Activated naive CD4-positive, alpha-beta T cell treated with anti-CD3 and anti-CD28 coated beads for 36 hours (primary cell): Measurements from ENCODE around the gene B3GALT4. TPM values are rescaled to one million over a fixed set of nuclear protein-coding genes. Genes with fewer than 3 reads are reported as not detected.

Source experiments
- CTCF ChIA-PET: fragments of 350-600 bp; sonication (Branson Sonifier 250); formaldehyde crosslinking; loops from one replicate; lab custom pipeline; 2021; ENCODE audit warnings: antibody characterized with exemption; lab: Charles Lee
- DNase-seq: peaks from one replicate; pipeline ENCODE4 v3.0.0-alpha.2; 2020
- H3K27ac Mint-ChIP-seq: one replicate; pipeline ENCODE4 v1.8.0; 2021; ENCODE audit warnings: mild to moderate bottlenecking, mixed read lengths
- H3K27me3 Mint-ChIP-seq: one replicate; pipeline ENCODE4 v1.8.0; 2021; ENCODE audit warnings: low read depth, mixed read lengths
- H3K36me3 Mint-ChIP-seq: one replicate; pipeline ENCODE4 v1.8.0; 2021; ENCODE audit warnings: low read depth, mixed read lengths
- H3K4me1 Mint-ChIP-seq: one replicate; pipeline ENCODE4 v1.8.0; 2021; ENCODE audit warnings: low read depth, mixed read lengths
- H3K4me3 Mint-ChIP-seq: one replicate; pipeline ENCODE4 v1.8.0; 2021; ENCODE audit warnings: mild to moderate bottlenecking, moderate library complexity, mixed read lengths
- H3K9me3 Mint-ChIP-seq: one replicate; pipeline ENCODE4 v1.8.0; 2021; ENCODE audit warnings: mixed read lengths
- intact Hi-C: fragments of 100-400 bp; cut with micrococcal nuclease; formaldehyde crosslinking; loops from one replicate; pipeline ENCODE4 v1.15.1; 2023
- total RNA-seq, 2 experiments: library from RNA; stranded (reverse); gene quantifications; one replicate each; pipeline ENCODE4 v1.2.3, GENCODE V29; 2021

The B3GALT4 gene
- 1 to 10 TPM; 4.4 TPM for total RNA-seq

- Mint-ChIP-seq H3K36me3 (peaks cover 51% of the 10 kb centered on the region), H3K9me3 (no peaks in the 10 kb centered on the region), H3K27me3 (no peaks in the 10 kb centered on the region), H3K4me3 (peak within 1 kb of the TSS; percentile 99), H3K4me1 (peaks cover 45% of the 10 kb centered on the region), H3K27ac (peak within 1 kb of the TSS; percentile 94)
- DNase-seq: peak; percentile 73
- intact Hi-C loops: loop anchor here (1.0 to 10.0 kb wide), 2 partner anchors 22 to 298 kb away; no protein-coding TSS in a partner anchor
- CTCF ChIA-PET: interaction anchor here (0.7 to 3.0 kb wide), 12 partner anchors 10 to 431 kb away, joined by 3 to 21 read pairs (median 4); partner anchors contain the start of genes PFDN6, WDR46 and ZBTB9
Observed at GRCh38 chr6:33276864-33277662, at the start of gene B3GALT4. B3GALT4 (plus strand) TSS chr6:33277123; CDS start chr6:33277420, 297 bp downstream.

GRCh38 chr6:33235221-33235634, 41.7 kb upstream of the B3GALT4 start:
- no peaks in the 10 kb centered on the region for H3K9me3 Mint-ChIP-seq
- no peak overlapping the region for H3K4me3 Mint-ChIP-seq
- H3K27me3 Mint-ChIP-seq: peaks cover 12% of the 10 kb centered on the region
- H3K36me3 Mint-ChIP-seq: no peaks in the 10 kb centered on the region
- H3K27ac Mint-ChIP-seq: no peak overlapping the region
- intact Hi-C loops: no loop called here
- CTCF ChIA-PET: no interaction called here
- no peaks in the 10 kb centered on the region for H3K4me1 Mint-ChIP-seq
- no peak for DNase-seq

DNA sequence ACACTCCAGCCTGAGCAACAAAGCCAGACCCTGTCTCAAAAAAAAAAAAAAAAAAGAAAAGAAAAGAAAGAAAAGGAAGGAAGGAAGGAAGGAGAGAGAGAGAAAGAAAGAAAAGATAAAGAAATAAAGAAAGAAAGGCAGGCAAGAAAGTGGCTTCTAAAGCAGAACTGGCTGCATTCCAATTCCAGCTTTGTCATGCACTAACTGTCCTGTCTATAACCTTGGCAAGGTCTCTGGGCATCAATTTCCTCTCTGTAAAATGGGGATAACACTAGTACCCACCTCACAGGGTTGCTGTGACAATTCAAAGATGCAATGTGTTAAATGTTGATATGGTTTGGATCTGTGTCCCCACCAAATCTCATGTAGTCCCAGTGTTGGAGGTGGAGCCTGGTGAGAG, 40.6 kb upstream of the B3GALT4 start:
- no peak overlapping the region for H3K27ac Mint-ChIP-seq
- peaks cover 2% of the 10 kb centered on the region for H3K4me1 Mint-ChIP-seq
- H3K27me3 Mint-ChIP-seq: peaks cover 12% of the 10 kb centered on the region
- H3K36me3 Mint-ChIP-seq: no peaks in the 10 kb centered on the region
- CTCF ChIA-PET: no interaction called here
- intact Hi-C loops: no loop called here
- H3K9me3 Mint-ChIP-seq: no peaks in the 10 kb centered on the region
- H3K4me3 Mint-ChIP-seq: no peak overlapping the region
- DNase-seq: no peak

- intact Hi-C loops: no loop called here
- Mint-ChIP-seq H3K4me1 (peaks cover 5% of the 10 kb centered on the region), H3K9me3 (no peaks in the 10 kb centered on the region), H3K27me3 (peaks cover 12% of the 10 kb centered on the region), H3K4me3 (no peak overlapping the region), H3K36me3 (no peaks in the 10 kb centered on the region), H3K27ac (no peak overlapping the region)
- CTCF ChIA-PET: no interaction called here
- no peak for DNase-seq
Observed at GRCh38 chr6:33236852-33237251, 40.1 kb upstream of the B3GALT4 start.

DNA sequence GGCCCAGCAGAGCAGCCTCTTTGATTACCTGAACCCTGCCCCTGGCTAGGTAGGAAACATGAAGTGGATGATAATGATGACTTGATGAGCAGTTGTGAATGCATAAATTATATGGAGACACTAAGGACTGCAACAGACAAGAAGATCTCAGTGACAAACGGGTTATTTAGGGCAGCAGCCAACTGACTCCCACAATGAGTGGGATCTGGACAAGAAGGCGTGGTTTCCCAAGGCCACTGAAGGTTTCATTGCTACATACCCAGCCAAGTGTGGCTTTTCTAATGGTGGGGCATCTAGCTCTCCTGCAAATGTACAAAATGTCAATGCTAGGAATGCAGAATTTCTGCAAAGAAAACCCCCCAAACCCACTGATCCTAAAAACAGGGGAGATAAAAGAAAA, 39.2 kb upstream of the B3GALT4 start:
- Mint-ChIP-seq H3K27me3 (peaks cover 15% of the 10 kb centered on the region), H3K9me3 (no peaks in the 10 kb centered on the region), H3K4me3 (no peak overlapping the region), H3K36me3 (no peaks in the 10 kb centered on the region), H3K27ac (no peak overlapping the region), H3K4me1 (peaks cover 12% of the 10 kb centered on the region)
- DNase-seq: no peak
- CTCF ChIA-PET: interaction anchor here (0.6 kb wide), 1 partner anchor 87 kb away, joined by 3 read pairs; no protein-coding TSS in a partner anchor
- intact Hi-C loops: no loop called here

- no peaks in the 10 kb centered on the region for H3K36me3 Mint-ChIP-seq
Observed at GRCh38 chr6:33241968-33242367, 35.0 kb upstream of the B3GALT4 start.

GRCh38 chr6:33243476-33243875, 33.4 kb upstream of the B3GALT4 start:
- H3K4me1 Mint-ChIP-seq: peaks cover 18% of the 10 kb centered on the region
- no peak overlapping the region for H3K27ac Mint-ChIP-seq
- H3K27me3 Mint-ChIP-seq: peaks cover 3% of the 10 kb centered on the region
- intact Hi-C loops: no loop called here
- CTCF ChIA-PET: interaction anchor here (0.8 kb wide), 1 partner anchor 46 kb away, joined by 3 read pairs; no protein-coding TSS in a partner anchor
- no peaks in the 10 kb centered on the region for H3K9me3 Mint-ChIP-seq
- H3K36me3 Mint-ChIP-seq: no peaks in the 10 kb centered on the region
- DNase-seq: no peak
- H3K4me3 Mint-ChIP-seq: no peak overlapping the region

More at GRCh38 chr6:33241968-33242367, 35.0 kb upstream of the B3GALT4 start:
- intact Hi-C loops: loop anchor here (1.0 kb wide), 1 partner anchor 37 kb away; no protein-coding TSS in a partner anchor
- no peak for DNase-seq
- Mint-ChIP-seq H3K27ac (no peak overlapping the region), H3K4me3 (no peak overlapping the region), H3K27me3 (peaks cover 3% of the 10 kb centered on the region), H3K4me1 (peaks cover 14% of the 10 kb centered on the region), H3K9me3 (no peaks in the 10 kb centered on the region)
- CTCF ChIA-PET: no interaction called here

- Mint-ChIP-seq H3K27ac (peak overlapping the region; percentile 93), H3K27me3 (no peaks in the 10 kb centered on the region), H3K9me3 (no peaks in the 10 kb centered on the region), H3K36me3 (peaks cover 21% of the 10 kb centered on the region), H3K4me1 (peaks cover 39% of the 10 kb centered on the region), H3K4me3 (peak overlapping the region; percentile 90)
- intact Hi-C loops: loop anchor here (1.0 to 2.0 kb wide), 5 partner anchors 67 to 234 kb away; partner anchors contain the start of gene TAPBP
- CTCF ChIA-PET: interaction anchor here (0.7 to 5.5 kb wide), 28 partner anchors 8 to 234 kb away, joined by 3 to 57 read pairs (median 5); partner anchors contain the start of genes B3GALT4, HSD17B8, RING1 and RPS18
- DNase-seq: peak; percentile 97
Observed at GRCh38 chr6:33247977-33248642, 28.8 kb upstream of the B3GALT4 start.

DNA sequence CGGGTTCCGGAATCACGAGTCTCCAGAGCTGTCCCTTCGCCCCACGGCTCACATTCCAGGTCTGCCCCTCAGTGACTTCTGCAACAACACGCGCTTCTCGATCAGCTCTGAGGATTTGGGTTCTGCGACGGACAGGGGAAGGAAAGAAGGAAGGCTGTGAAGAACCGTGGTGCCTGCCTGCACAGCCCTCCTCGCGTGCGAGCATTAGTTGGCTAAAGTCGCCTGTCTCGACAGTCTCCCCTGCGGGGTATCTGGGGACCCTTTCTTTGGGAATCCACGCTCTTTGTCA, 28.3 kb upstream of the B3GALT4 start:
- CTCF ChIA-PET: interaction anchor here (0.8 to 5.5 kb wide), 28 partner anchors 9 to 234 kb away, joined by 3 to 57 read pairs (median 5); partner anchors contain the start of genes B3GALT4, HSD17B8, RING1 and RPS18
- Mint-ChIP-seq H3K36me3 (peaks cover 21% of the 10 kb centered on the region), H3K27me3 (no peaks in the 10 kb centered on the region), H3K27ac (peak overlapping the region; percentile 93), H3K4me1 (peaks cover 37% of the 10 kb centered on the region), H3K9me3 (no peaks in the 10 kb centered on the region), H3K4me3 (peak overlapping the region; percentile 90)
- DNase-seq: no peak
- intact Hi-C loops: loop anchor here (1.0 to 2.0 kb wide), 5 partner anchors 66 to 234 kb away; partner anchors contain the start of gene TAPBP

- peak overlapping the region; percentile 90 for H3K4me3 Mint-ChIP-seq
- peak overlapping the region; percentile 93 for H3K27ac Mint-ChIP-seq
- peaks cover 21% of the 10 kb centered on the region for H3K36me3 Mint-ChIP-seq
- peaks cover 37% of the 10 kb centered on the region for H3K4me1 Mint-ChIP-seq
- intact Hi-C loops: loop anchor here (1.0 to 2.0 kb wide), 11 partner anchors 22 to 235 kb away; partner anchors contain the start of genes PFDN6, RXRB, SLC39A7 and TAPBP
- no peaks in the 10 kb centered on the region for H3K9me3 Mint-ChIP-seq
- CTCF ChIA-PET: interaction anchor here (0.8 to 5.5 kb wide), 30 partner anchors 9 to 235 kb away, joined by 3 to 57 read pairs (median 5); partner anchors contain the start of genes B3GALT4, HSD17B8, PFDN6 and RING1
- DNase-seq: peak; percentile 99
- no peaks in the 10 kb centered on the region for H3K27me3 Mint-ChIP-seq
Observed at GRCh38 chr6:33248932-33249731, 27.8 kb upstream of the B3GALT4 start.
